Measurements from ENCODE around the gene HOXA10.

- TF ChIP-seq POLR2AphosphoS5 (IDR thresholded peaks at IDR 0.05; ENCODE audit: borderline replicate concordance, low read depth, low read length) (no peak), EZH2 (IDR thresholded peaks at IDR 0.05) (no peak), FOXP2 (optimal IDR thresholded peaks at IDR 0.05; ENCODE audit: control extremely low read depth, extremely low read length, insufficient read depth) (no peak)
These were observed 21.9 kb downstream of the HOXA10 start, which contains the start of gene HOXA3 for GRCh38 chr7:27151931-27152815.

Measured in SK-N-MC (cell line).